Astrocyte of the spinal cord (primary cell): ENCODE data around the gene WBP1.
A peak's percentile ranks its signal among the peaks of the same experiment; 100 is the strongest.
"Not testable (repeated sequence)": the region's sequence is repeated elsewhere in the genome, so short reads cannot be mapped to it uniquely, and the experiment has no call there.

Experiments
- DNase-seq: peaks from one replicate; pipeline ENCODE4 v3.0.0; 2011; ENCODE audit warnings: low read depth, low spot score
- H3K4me3 ChIP-seq: 2 replicates; pipeline ENCODE4 v1.5.1; 2011; ENCODE audit warnings: low read depth, mild to moderate bottlenecking, low read length, moderate library complexity
- CTCF ChIP-seq: IDR thresholded peaks from 2 replicates; pipeline ENCODE4 v1.5.1; 2012; ENCODE audit warnings: low read depth, mild to moderate bottlenecking, low read length, inconsistent platforms
- in situ Hi-C: cut with HindIII; loops from 2 replicates; pipeline ENCODE4 v1.10.0; 2017; ENCODE audit warnings: low sequenced_read_pairs

WBP1 gene

GRCh38 chr2:74417197-74417596, 41.0 kb upstream of the WBP1 start:
- no peak for TF ChIP-seq CTCF
- in situ Hi-C loops = no loop called here
- DNase-seq = no peak
- no peak overlapping the region for H3K4me3 ChIP-seq

GRCh38 chr2:74417763-74418162, 40.5 kb upstream of the WBP1 start:
- DNase-seq = no peak
- TF ChIP-seq CTCF = no peak
- no peak overlapping the region for H3K4me3 ChIP-seq
- in situ Hi-C loops = no loop called here

GRCh38 chr2:74418312-74418711, 39.9 kb upstream of the WBP1 start:
- no peak for DNase-seq
- no peak overlapping the region for H3K4me3 ChIP-seq
- in situ Hi-C loops = no loop called here
- no peak for TF ChIP-seq CTCF

GRCh38 chr2:74419345-74419744, 38.9 kb upstream of the WBP1 start:
- in situ Hi-C loops = no loop called here
- TF ChIP-seq CTCF = no peak
- DNase-seq = no peak

GRCh38 chr2:74420006-74420405, 38.2 kb upstream of the WBP1 start:
- in situ Hi-C loops = no loop called here
- TF ChIP-seq CTCF = no peak
- no peak for DNase-seq
- no peak overlapping the region for H3K4me3 ChIP-seq

More at GRCh38 chr2:74419345-74419744, 38.9 kb upstream of the WBP1 start:
- H3K4me3 ChIP-seq = no peak overlapping the region

- DNase-seq, in situ Hi-C loops: not testable (repeated sequence)
- H3K4me3 ChIP-seq = peak overlapping the region; percentile 84
Measured at GRCh38 chr2:74420443-74421103, 37.7 kb upstream of the WBP1 start.

- in situ Hi-C loops = no loop called here
- peak within 1 kb of the TSS; percentile 84 for H3K4me3 ChIP-seq
- TF ChIP-seq CTCF = no peak
- peak; percentile 87 for DNase-seq
Measured at GRCh38 chr2:74421221-74421870, 36.9 kb upstream of the WBP1 start, which contains the start of the genes C2orf81 and WDR54. Gene C2orf81 (minus strand): TSS chr2:74421619. CDS start chr2:74421560, 59 bp downstream. Gene WDR54 (plus strand): TSS chr2:74421730. CDS start chr2:74422154, 424 bp downstream.
